GM21576 (cell line): ENCODE measurements around the gene TMEFF2.

Source experiments
- ATAC-seq: cut with Tn5 transposase; IDR thresholded peaks from one replicate; pipeline ENCODE4 v1.9.1; 2021; ENCODE audit warnings: mild to moderate bottlenecking, moderate library complexity; ENCODE audit not compliant: unreplicated experiment

Gene TMEFF2

GRCh38 chr2:192184349-192184748 lies 10.4 kb downstream of the TMEFF2 start:
- no peak for ATAC-seq

- ATAC-seq = no peak
These were observed 11.4 kb downstream of the TMEFF2 start for GRCh38 chr2:192183296-192183695.

- ATAC-seq = no peak
These were observed 27.8 kb downstream of the TMEFF2 start for GRCh38 chr2:192166946-192167345.

- ATAC-seq = no peak
These were observed 28.9 kb downstream of the TMEFF2 start for GRCh38 chr2:192165842-192166241.

GRCh38 chr2:192162392-192163042 lies 32.2 kb downstream of the TMEFF2 start:
- peak; percentile 72 for ATAC-seq

GRCh38 chr2:192161656-192162290 lies 33.0 kb downstream of the TMEFF2 start:
- ATAC-seq = no peak

GRCh38 chr2:192159736-192160135 lies 35.0 kb downstream of the TMEFF2 start:
- no peak for ATAC-seq

GRCh38 chr2:192159208-192159607 lies 35.5 kb downstream of the TMEFF2 start:
- ATAC-seq = no peak

GRCh38 chr2:192157776-192158175 lies 37.0 kb downstream of the TMEFF2 start:
- ATAC-seq = no peak

GRCh38 chr2:192155511-192156118 lies 39.1 kb downstream of the TMEFF2 start:
- ATAC-seq = no peak

- ATAC-seq = no peak
These were observed 41.2 kb downstream of the TMEFF2 start for GRCh38 chr2:192153561-192153960.

GRCh38 chr2:192151853-192152252 lies 42.9 kb downstream of the TMEFF2 start:
- no peak for ATAC-seq

GRCh38 chr2:192150166-192150565 lies 44.6 kb downstream of the TMEFF2 start:
- ATAC-seq = no peak

- no peak for ATAC-seq
These were observed 46.0 kb downstream of the TMEFF2 start for GRCh38 chr2:192148620-192149321.

- no peak for ATAC-seq
These were observed 46.5 kb downstream of the TMEFF2 start for GRCh38 chr2:192148241-192148619.

GRCh38 chr2:192146069-192147015 lies 48.4 kb downstream of the TMEFF2 start:
- no peak for ATAC-seq

- no peak for ATAC-seq
These were observed 49.2 kb downstream of the TMEFF2 start for GRCh38 chr2:192145496-192145895.

- ATAC-seq = no peak
These were observed 54.4 kb downstream of the TMEFF2 start for GRCh38 chr2:192140236-192140839.

GRCh38 chr2:192139813-192140212 lies 54.9 kb downstream of the TMEFF2 start:
- ATAC-seq = no peak

- ATAC-seq = no peak
These were observed 57.3 kb downstream of the TMEFF2 start for GRCh38 chr2:192137451-192137850.
